Subcutaneous adipose tissue (tissue), 4 donors: ENCODE measurements around the gene LACRT. TPM values are rescaled to one million over a fixed set of nuclear protein-coding genes. Genes with fewer than 3 reads are reported as not detected.

Experiments used
- CTCF ChIP-seq: fragments of 450-650 bp; IDR thresholded peaks from one replicate; pipeline ENCODE4 v1.5.1; 2016; ENCODE audit warnings: low read depth, mild to moderate bottlenecking, control low read depth, antibody characterized with exemption, moderate library complexity
- total RNA-seq, 4 donors: library from RNA; depleted of rRNA; stranded (reverse); fragments of >200 nt; gene quantifications; one replicate each; pipeline ENCODE4 v1.1.0, GENCODE V29; 2016

Gene LACRT
- total RNA-seq, 4 donors from 2014 or later = not detected

- no peak for TF ChIP-seq CTCF
Measured at GRCh38 chr12:54624315-54625279, 10.1 kb downstream of the LACRT start.

- TF ChIP-seq CTCF = no peak
Measured at GRCh38 chr12:54622463-54623183, 12.1 kb downstream of the LACRT start.

- no peak for TF ChIP-seq CTCF
Measured at GRCh38 chr12:54616933-54617680, 17.6 kb downstream of the LACRT start.

GRCh38 chr12:54612225-54612750 is 22.4 kb downstream of the LACRT start:
- no peak for TF ChIP-seq CTCF

GRCh38 chr12:54611715-54612149 is 23.0 kb downstream of the LACRT start:
- no peak for TF ChIP-seq CTCF

- TF ChIP-seq CTCF = no peak
Measured at GRCh38 chr12:54608769-54609168, 25.9 kb downstream of the LACRT start.
